ENCODE data around the gene AFTPH.

AFTPH gene

DNA sequence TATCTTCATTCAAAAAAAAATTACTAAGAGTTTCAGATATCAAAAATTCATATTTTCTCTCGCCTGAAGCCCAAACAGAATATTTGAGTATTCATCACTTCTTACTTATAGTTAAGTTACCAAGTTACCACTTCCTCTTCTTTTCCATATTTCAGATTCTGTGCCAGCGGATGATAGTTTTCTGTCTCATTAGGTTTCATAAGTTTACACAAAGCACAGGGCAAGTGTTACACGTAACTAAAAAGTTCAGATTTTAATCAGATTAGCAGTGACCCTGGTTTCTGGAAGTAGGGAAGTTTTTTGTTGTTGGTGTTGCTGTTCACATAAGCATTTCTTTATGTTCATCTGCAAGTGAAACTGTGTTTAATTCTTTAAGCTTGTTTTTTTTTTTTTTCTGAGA is 10.2 kb downstream of the AFTPH start:
- H3K9me3 ChIP-seq (ENCODE audit: control insufficient read depth, insufficient read depth, low read length) = no peaks in the 10 kb centered on the region
- H3K4me2 ChIP-seq (ENCODE audit: low read length) = no peak overlapping the region

DNA sequence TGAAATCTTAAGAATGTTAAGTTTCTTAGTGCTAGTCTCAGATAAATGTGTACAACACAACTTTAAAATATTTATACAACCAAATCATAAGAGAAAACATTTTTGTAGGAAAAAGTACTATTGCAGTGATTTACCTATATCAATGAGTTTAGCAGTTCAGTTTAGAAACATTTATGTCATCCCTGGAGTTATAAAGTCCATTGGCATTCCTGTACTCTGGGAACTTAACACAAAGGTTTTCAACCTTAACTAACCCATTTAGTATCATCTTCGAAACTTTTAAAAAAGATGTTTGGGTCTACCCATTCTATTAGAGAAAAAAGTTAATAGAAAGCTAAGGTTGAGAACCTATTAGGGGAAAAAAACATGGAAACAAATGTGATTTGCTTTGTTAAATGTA is 10.9 kb downstream of the AFTPH start:
- Histone ChIP-seq H3K9me2 (replicated peaks; ENCODE audit: control insufficient read depth, low read length) (no peaks in the 10 kb centered on the region), H3K36me3 (ENCODE audit: control insufficient read depth, low read length) (no peaks in the 10 kb centered on the region), H3K4me3 (ENCODE audit: low read length) (no peak overlapping the region), H3F3A (ENCODE audit: control insufficient read depth, insufficient read depth) (no peaks in the 10 kb centered on the region), H4K20me1 (ENCODE audit: control insufficient read depth, insufficient read depth, low read depth, low read length) (no peaks in the 10 kb centered on the region), H3K79me2 (ENCODE audit: control insufficient read depth, low read length) (peaks cover 93% of the 10 kb centered on the region), H3K9me3 (ENCODE audit: control insufficient read depth, insufficient read depth, low read length) (no peaks in the 10 kb centered on the region), H3K27me3 (ENCODE audit: control insufficient read depth, low read length) (no peaks in the 10 kb centered on the region), H3K4me2 (ENCODE audit: low read length) (no peak overlapping the region), H3K4me1 (ENCODE audit: control insufficient read depth, low read length) (peaks cover 22% of the 10 kb centered on the region), H3K27ac (ENCODE audit: low read depth, low read length) (no peak overlapping the region)
- no peak for TF ChIP-seq EZH2phosphoT487 (IDR thresholded peaks at IDR 0.05; ENCODE audit: borderline replicate concordance, low read length)
- TF ChIP-seq, protein P1, sequence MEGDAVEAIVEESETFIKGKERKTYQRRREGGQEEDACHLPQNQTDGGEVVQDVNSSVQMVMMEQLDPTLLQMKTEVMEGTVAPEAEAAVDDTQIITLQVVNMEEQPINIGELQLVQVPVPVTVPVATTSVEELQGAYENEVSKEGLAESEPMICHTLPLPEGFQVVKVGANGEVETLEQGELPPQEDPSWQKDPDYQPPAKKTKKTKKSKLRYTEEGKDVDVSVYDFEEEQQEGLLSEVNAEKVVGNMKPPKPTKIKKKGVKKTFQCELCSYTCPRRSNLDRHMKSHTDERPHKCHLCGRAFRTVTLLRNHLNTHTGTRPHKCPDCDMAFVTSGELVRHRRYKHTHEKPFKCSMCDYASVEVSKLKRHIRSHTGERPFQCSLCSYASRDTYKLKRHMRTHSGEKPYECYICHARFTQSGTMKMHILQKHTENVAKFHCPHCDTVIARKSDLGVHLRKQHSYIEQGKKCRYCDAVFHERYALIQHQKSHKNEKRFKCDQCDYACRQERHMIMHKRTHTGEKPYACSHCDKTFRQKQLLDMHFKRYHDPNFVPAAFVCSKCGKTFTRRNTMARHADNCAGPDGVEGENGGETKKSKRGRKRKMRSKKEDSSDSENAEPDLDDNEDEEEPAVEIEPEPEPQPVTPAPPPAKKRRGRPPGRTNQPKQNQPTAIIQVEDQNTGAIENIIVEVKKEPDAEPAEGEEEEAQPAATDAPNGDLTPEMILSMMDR (IDR thresholded peaks at IDR 0.05; ENCODE audit: low read depth, low read length, poor library complexity, severe bottlenecking) = no peak

More for the DNA sequence above, 10.2 kb downstream of the AFTPH start:
- Histone ChIP-seq H4K20me1 (ENCODE audit: control insufficient read depth, insufficient read depth, low read depth, low read length) (no peaks in the 10 kb centered on the region), H3K9me2 (replicated peaks; ENCODE audit: control insufficient read depth, low read length) (no peaks in the 10 kb centered on the region), H3K4me1 (ENCODE audit: control insufficient read depth, low read length) (peaks cover 22% of the 10 kb centered on the region), H3K4me3 (ENCODE audit: low read length) (no peak overlapping the region), H3F3A (ENCODE audit: control insufficient read depth, insufficient read depth) (no peaks in the 10 kb centered on the region), H3K36me3 (ENCODE audit: control insufficient read depth, low read length) (no peaks in the 10 kb centered on the region), H3K27ac (ENCODE audit: low read depth, low read length) (no peak overlapping the region), H3K27me3 (ENCODE audit: control insufficient read depth, low read length) (no peaks in the 10 kb centered on the region), H3K79me2 (ENCODE audit: control insufficient read depth, low read length) (peaks cover 93% of the 10 kb centered on the region)
- TF ChIP-seq, protein P1 (IDR thresholded peaks at IDR 0.05; ENCODE audit: low read depth, low read length, poor library complexity, severe bottlenecking) = no peak
- TF ChIP-seq EZH2phosphoT487 (IDR thresholded peaks at IDR 0.05; ENCODE audit: borderline replicate concordance, low read length) = no peak

GRCh38 chr2:64537991-64538390 is 13.9 kb downstream of the AFTPH start:
- H3K4me1 ChIP-seq (ENCODE audit: control insufficient read depth, low read length) = peaks cover 10% of the 10 kb centered on the region

More at GRCh38 chr2:64537991-64538390, 13.9 kb downstream of the AFTPH start:
- no peaks in the 10 kb centered on the region for H3K36me3 ChIP-seq (ENCODE audit: control insufficient read depth, low read length)
- H3K27me3 ChIP-seq (ENCODE audit: control insufficient read depth, low read length) = no peaks in the 10 kb centered on the region
- H3K9me2 ChIP-seq (replicated peaks; ENCODE audit: control insufficient read depth, low read length) = no peaks in the 10 kb centered on the region
- no peak overlapping the region for H3K4me3 ChIP-seq (ENCODE audit: low read length)
- TF ChIP-seq, protein P1 (IDR thresholded peaks at IDR 0.05; ENCODE audit: low read depth, low read length, poor library complexity, severe bottlenecking) = no peak
- no peak for TF ChIP-seq EZH2phosphoT487 (IDR thresholded peaks at IDR 0.05; ENCODE audit: borderline replicate concordance, low read length)
- H3K27ac ChIP-seq (ENCODE audit: low read depth, low read length) = no peak overlapping the region
- H4K20me1 ChIP-seq (ENCODE audit: control insufficient read depth, insufficient read depth, low read depth, low read length) = no peaks in the 10 kb centered on the region
- H3K79me2 ChIP-seq (ENCODE audit: control insufficient read depth, low read length) = peaks cover 92% of the 10 kb centered on the region
- H3F3A ChIP-seq (ENCODE audit: control insufficient read depth, insufficient read depth) = no peaks in the 10 kb centered on the region
- no peaks in the 10 kb centered on the region for H3K9me3 ChIP-seq (ENCODE audit: control insufficient read depth, insufficient read depth, low read length)
- H3K4me2 ChIP-seq (ENCODE audit: low read length) = no peak overlapping the region
